Stimulated activated CD4-positive, alpha-beta T cell treated with anti-CD3 and anti-CD28 coated beads, Interleukin-4, amount 100 ng/mL, for 1 hour (primary cell): ENCODE data around the gene FOXG1.

Source experiments
- DNase-seq: peaks from one replicate; pipeline ENCODE4 v3.0.0-alpha.2; 2020

FOXG1 gene

GRCh38 chr14:28777471-28778137, 11.0 kb downstream of the FOXG1 start:
- no peak for DNase-seq

- no peak for DNase-seq
Observed at GRCh38 chr14:28778138-28779117, 11.8 kb downstream of the FOXG1 start.

DNA sequence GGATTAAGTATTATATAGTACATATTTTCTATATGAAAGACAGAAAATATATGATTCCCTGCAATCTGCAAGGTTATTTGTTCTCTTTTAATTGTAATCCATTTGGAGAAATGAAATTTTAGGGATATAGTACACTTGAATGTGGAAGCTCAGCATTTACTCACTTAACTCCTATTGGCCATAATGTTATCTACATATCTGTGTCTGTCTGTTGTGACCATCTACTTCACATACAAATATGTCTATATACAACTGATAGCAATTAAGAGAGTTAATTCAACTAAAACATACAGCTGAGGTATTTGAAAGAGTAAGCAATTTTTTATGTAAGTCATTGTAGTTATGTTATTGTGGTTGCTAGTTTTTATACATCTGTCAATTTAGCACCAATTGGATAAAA, 12.9 kb downstream of the FOXG1 start:
- DNase-seq = no peak

- DNase-seq = no peak
Observed at GRCh38 chr14:28780843-28781820, 14.5 kb downstream of the FOXG1 start.

DNA sequence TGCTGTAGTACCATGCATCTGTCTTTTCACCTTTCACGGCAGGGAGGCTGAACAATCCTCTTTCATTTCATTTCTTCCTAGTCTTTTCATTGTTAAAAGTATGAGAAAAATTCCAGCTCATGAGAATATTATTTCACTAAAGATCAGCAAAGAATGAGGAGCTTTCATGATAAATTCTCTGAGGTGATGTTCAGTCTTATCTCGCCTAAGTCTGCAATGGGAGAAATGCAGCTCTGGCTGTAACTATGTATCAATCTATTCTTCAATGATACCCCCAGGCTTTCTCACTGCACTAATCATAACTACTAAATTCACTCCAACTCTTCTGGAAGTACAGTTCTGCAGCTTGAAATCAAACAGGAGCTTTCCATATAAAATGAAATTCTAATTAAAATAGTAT, 15.7 kb downstream of the FOXG1 start:
- DNase-seq = no peak

- no peak for DNase-seq
Observed at GRCh38 chr14:28783664-28784063, 17.1 kb downstream of the FOXG1 start.

GRCh38 chr14:28784096-28785048, 17.8 kb downstream of the FOXG1 start:
- no peak for DNase-seq

DNA sequence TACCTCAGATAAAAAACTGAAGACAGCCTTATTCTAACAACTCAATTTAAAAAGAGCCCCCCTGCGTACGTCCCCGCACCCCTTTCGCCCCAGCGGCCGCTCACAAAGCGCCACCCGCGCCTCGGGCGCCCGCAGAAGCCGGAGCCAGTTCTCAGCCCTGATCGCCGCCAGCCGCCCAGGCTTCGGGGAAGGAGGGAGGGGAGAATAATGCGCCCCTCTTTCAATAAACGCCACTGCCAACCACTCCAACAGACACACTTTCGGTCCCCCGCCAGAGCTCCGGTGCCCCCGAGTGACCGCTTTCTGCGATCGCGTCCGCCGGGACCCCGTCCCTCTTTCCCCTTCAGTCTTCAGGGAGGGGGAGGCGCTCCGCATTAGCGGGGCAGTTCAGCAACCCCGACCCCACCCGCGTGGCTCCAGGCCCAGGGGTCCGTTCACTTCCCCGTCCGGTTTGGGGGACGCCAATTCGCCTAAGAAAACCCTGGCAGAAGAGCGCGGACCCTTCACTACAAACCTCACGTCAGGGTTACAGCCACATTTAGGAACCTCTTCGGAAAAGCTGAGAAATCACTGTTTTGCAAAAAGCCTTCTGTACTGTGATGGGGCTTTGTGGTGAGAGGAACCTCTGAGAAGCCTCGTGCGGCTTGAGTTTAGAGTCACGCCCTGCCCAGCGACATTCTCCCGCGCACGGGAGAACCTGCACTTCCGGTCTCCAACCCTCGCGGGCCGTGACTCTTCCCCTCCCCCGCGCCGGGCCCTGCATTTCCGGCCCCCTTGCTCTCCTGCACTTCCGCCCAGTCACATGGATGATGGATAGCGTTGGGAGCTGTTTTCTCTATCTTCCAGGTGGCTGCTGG, 18.7 kb downstream of the FOXG1 start:
- DNase-seq = no peak

- no peak for DNase-seq
Observed at GRCh38 chr14:28807518-28807917, 40.9 kb downstream of the FOXG1 start.

GRCh38 chr14:28813810-28814209, 47.2 kb downstream of the FOXG1 start:
- DNase-seq = no peak
